DOHH2 (cell line): ENCODE measurements around the gene GOLGA1.
"Not testable (repeated sequence)": the region's sequence is repeated elsewhere in the genome, so short reads cannot be mapped to it uniquely, and the experiment has no call there.

Experiments
- H3F3A ChIP-seq: fragments of 200-600 bp; sonication (generic), shearing (Covaris generic); 2 replicates; pipeline ENCODE4 v1.6.0; 2016; ENCODE audit warnings: antibody characterized with exemption, mild to moderate bottlenecking; ENCODE audit not compliant: control insufficient read depth, insufficient read depth
- H3K27ac ChIP-seq: fragments of 200-600 bp; sonication (generic); 2 replicates; pipeline ENCODE4 v1.5.1; 2014; ENCODE audit warnings: low read depth, mild to moderate bottlenecking, low read length, moderate library complexity
- H3K27me3 ChIP-seq: fragments of 200-600 bp; sonication (generic); 2 replicates; pipeline ENCODE4 v1.6.1; 2014; ENCODE audit warnings: mild to moderate bottlenecking, low read length, mixed read lengths; ENCODE audit not compliant: control insufficient read depth
- H3K36me3 ChIP-seq: fragments of 200-600 bp; sonication (generic); 2 replicates; pipeline ENCODE4 v1.6.1; 2014; ENCODE audit warnings: mild to moderate bottlenecking, low read length, moderate library complexity, mixed read lengths; ENCODE audit not compliant: control insufficient read depth
- H3K4me1 ChIP-seq: fragments of 200-600 bp; sonication (generic); 2 replicates; pipeline ENCODE4 v1.6.1; 2014; ENCODE audit warnings: mild to moderate bottlenecking, low read length, mixed read lengths; ENCODE audit not compliant: control insufficient read depth
- H3K4me2 ChIP-seq: fragments of 200-600 bp; sonication (generic); 2 replicates; pipeline ENCODE4 v1.6.0; 2014; ENCODE audit warnings: mild to moderate bottlenecking, low read length, moderate library complexity
- H3K4me3 ChIP-seq: fragments of 200-600 bp; sonication (generic); 2 replicates; pipeline ENCODE4 v1.5.1; 2014; ENCODE audit warnings: mild to moderate bottlenecking, low read length, mixed read lengths
- H3K79me2 ChIP-seq: fragments of 200-600 bp; sonication (generic); 2 replicates; pipeline ENCODE4 v1.6.1; 2014; ENCODE audit warnings: mild to moderate bottlenecking, low read length, mixed read lengths; ENCODE audit not compliant: control insufficient read depth
- H3K9me2 ChIP-seq: fragments of 200-600 bp; sonication (generic); replicated peaks from 2 replicates; pipeline ENCODE4 v1.6.1; 2014; ENCODE audit warnings: mild to moderate bottlenecking, low read length, mixed read lengths; ENCODE audit not compliant: control insufficient read depth
- H3K9me3 ChIP-seq: fragments of 200-600 bp; sonication (generic); 2 replicates; pipeline ENCODE4 v1.6.1; 2014; ENCODE audit warnings: antibody characterized with exemption, low read length, mixed read lengths; ENCODE audit not compliant: control insufficient read depth, insufficient read depth
- H4K20me1 ChIP-seq: fragments of 200-600 bp; sonication (generic); 2 replicates; pipeline ENCODE4 v1.6.0; 2014; ENCODE audit warnings: low read depth, mild to moderate bottlenecking, antibody characterized with exemption, low read length, moderate library complexity; ENCODE audit not compliant: control insufficient read depth, insufficient read depth
- CTCF ChIP-seq: fragments of 200-600 bp; sonication (generic); IDR thresholded peaks from one replicate; pipeline ENCODE4 v1.5.1; 2014; ENCODE audit warnings: antibody characterized with exemption, mild to moderate bottlenecking, low read depth, low read length; ENCODE audit not compliant: poor library complexity, severe bottlenecking
- EZH2phosphoT487 ChIP-seq: fragments of 200-600 bp; sonication (generic); IDR thresholded peaks from 2 replicates; pipeline ENCODE4 v1.6.1; 2017; ENCODE audit warnings: borderline replicate concordance, mild to moderate bottlenecking, antibody characterized with exemption, low read length, moderate library complexity, mixed read lengths

Gene GOLGA1

DNA sequence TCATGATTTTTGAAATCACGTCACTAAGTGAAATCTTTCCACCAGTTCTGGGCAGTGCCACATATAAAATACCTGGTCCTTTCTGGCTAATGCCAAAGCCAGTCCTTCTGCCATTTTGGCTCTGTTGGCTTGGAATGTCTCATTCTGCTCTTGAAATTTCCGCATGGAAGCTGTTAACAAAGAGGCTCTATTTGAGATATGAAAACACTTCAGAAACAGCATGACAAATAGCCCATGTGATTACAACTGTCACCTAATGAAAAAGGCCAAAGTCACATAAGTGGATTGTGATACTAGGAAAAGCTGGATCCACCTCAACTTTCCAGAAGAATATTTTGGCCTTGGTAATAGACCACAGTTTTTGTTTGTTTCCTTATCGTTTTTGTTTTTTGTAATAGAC, 12.8 kb downstream of the GOLGA1 start:
- Histone ChIP-seq H3K27ac (no peak overlapping the region), H4K20me1 (no peaks in the 10 kb centered on the region), H3K9me3 (no peaks in the 10 kb centered on the region), H3K9me2 (no peaks in the 10 kb centered on the region), H3F3A (no peaks in the 10 kb centered on the region), H3K4me2 (no peak overlapping the region), H3K4me3 (no peak overlapping the region), H3K27me3 (no peaks in the 10 kb centered on the region), H3K79me2 (no peaks in the 10 kb centered on the region), H3K4me1 (no peaks in the 10 kb centered on the region), H3K36me3 (peaks cover 53% of the 10 kb centered on the region)
- TF ChIP-seq CTCF (no peak), EZH2phosphoT487 (no peak)

DNA sequence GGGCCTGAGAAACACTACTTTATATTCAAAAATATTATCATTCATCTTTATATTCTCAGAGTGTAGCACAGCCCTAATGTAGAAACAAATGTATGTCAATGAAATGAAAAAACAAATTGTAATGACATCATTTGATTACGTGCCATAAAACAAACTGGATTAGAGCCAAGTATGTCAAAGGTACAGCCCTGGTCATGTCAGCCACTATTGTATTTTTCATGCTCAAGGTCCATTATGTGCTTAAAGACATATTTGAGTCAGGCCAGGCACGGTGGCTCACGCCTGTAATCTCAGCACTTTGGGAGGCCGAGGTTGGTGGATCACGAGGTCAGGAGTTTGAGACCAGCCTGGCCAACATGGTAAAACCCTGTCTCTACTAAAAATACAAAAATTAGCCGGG, 20.5 kb downstream of the GOLGA1 start:
- not testable (repeated sequence) for H4K20me1 ChIP-seq, H3K79me2 ChIP-seq, H3K27me3 ChIP-seq, H3K4me3 ChIP-seq, H3K9me3 ChIP-seq, H3K9me2 ChIP-seq, H3K4me2 ChIP-seq, H3K4me1 ChIP-seq, H3F3A ChIP-seq, H3K27ac ChIP-seq
- peaks cover 27% of the 10 kb centered on the region for H3K36me3 ChIP-seq

DNA sequence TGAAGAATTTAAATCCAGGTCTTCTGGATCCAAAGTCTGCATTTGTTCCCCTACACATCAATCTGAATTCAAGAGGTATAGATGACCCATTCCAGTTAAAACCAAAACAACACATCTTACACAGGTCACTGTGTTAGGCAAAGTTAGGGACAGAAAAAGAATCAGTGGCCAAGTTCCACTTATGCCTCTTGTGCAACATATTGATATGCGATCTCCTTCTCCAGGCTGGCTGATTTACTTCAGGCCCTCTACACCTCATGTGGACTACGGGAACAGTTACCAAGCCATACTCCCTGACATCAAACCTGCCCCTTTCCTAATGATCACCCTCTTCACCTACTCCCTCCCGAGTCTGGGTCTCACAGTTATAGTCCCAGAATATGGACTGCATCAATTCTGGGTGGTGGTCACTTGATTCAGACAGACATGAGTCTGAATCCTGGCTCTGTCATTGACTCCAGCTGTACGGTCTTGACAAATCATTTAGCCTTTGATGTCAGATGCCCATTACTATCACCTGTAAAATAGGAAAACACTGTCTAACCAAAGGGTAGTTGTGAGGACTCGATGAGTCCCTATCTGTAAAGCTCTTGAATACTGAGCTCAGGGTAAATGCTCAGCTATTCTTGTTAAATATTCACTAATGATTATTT, 26.0 kb downstream of the GOLGA1 start:
- Histone ChIP-seq H3K9me3 (no peaks in the 10 kb centered on the region), H3K36me3 (peaks cover 29% of the 10 kb centered on the region), H3K9me2 (no peaks in the 10 kb centered on the region), H3K27ac (no peak overlapping the region), H3K4me3 (no peak overlapping the region), H3K27me3 (no peaks in the 10 kb centered on the region), H3F3A (no peaks in the 10 kb centered on the region), H3K4me2 (no peak overlapping the region), H3K79me2 (no peaks in the 10 kb centered on the region), H4K20me1 (no peaks in the 10 kb centered on the region), H3K4me1 (no peaks in the 10 kb centered on the region)
- no peak for TF ChIP-seq CTCF
- TF ChIP-seq EZH2phosphoT487 = no peak

- H3K27ac ChIP-seq = no peak overlapping the region
- no peaks in the 10 kb centered on the region for H3K9me2 ChIP-seq
- H3K9me3 ChIP-seq = no peaks in the 10 kb centered on the region
Observed at GRCh38 chr9:124913378-124913777, 27.5 kb downstream of the GOLGA1 start.

More at GRCh38 chr9:124913378-124913777, 27.5 kb downstream of the GOLGA1 start:
- TF ChIP-seq CTCF (no peak), EZH2phosphoT487 (no peak)
- no peak overlapping the region for H3K4me3 ChIP-seq
- H3K4me2 ChIP-seq = no peak overlapping the region
- no peaks in the 10 kb centered on the region for H4K20me1 ChIP-seq
- no peaks in the 10 kb centered on the region for H3K27me3 ChIP-seq
- H3K4me1 ChIP-seq = no peaks in the 10 kb centered on the region
- peaks cover 23% of the 10 kb centered on the region for H3K36me3 ChIP-seq
- no peaks in the 10 kb centered on the region for H3K79me2 ChIP-seq
- H3F3A ChIP-seq = no peaks in the 10 kb centered on the region
